GM12878 (cell line): Measurements from ENCODE around the gene MIPOL1. TPM values are rescaled to one million over a fixed set of nuclear protein-coding genes. Genes with fewer than 3 reads are reported as not detected.

Experiments
- ATAC-seq: fragments of 200-7000 bp; cut with Tn5 transposase; 3 replicates; pipeline ENCODE4 v1.9.1; 2020; ENCODE audit warnings: mild to moderate bottlenecking, moderate library complexity
- BruUV-seq: library from RNA; stranded (reverse); fragments of 400-500 nt; replicated peaks from 2 replicates; lab custom pipeline; 2021; lab: Mats Ljungman, UMichigan
- CTCF ChIA-PET: fragments of 300-600 bp; sonication (Branson Sonifier 250); formaldehyde crosslinking; extraction: SDS; loops from one replicate; lab custom pipeline; 2021; ENCODE audit warnings: inconsistent platforms; lab: Yijun Ruan, JAX
- POLR2A ChIA-PET: fragments of 350-600 bp; formaldehyde crosslinking; extraction: SDS; loops from one replicate; lab custom pipeline; 2021; ENCODE audit warnings: inconsistent platforms; lab: Charles Lee
- RAD21 ChIA-PET: fragments of 300-600 bp; sonication (Branson Sonifier 250); formaldehyde crosslinking; loops from one replicate; lab custom pipeline; 2023; ENCODE audit warnings: antibody characterized with exemption; ENCODE audit not compliant: unreplicated experiment; lab: Charles Lee
- SMC1A ChIA-PET: fragments of 300-600 bp; sonication (Branson Sonifier 250); formaldehyde crosslinking; loops from one replicate; lab custom pipeline; 2023; ENCODE audit not compliant: unreplicated experiment, uncharacterized antibody; lab: Charles Lee
- DNase-seq: peaks from one replicate; pipeline ENCODE4 v3.0.0-alpha.2; 2011; ENCODE audit warnings: low read depth, low spot score
- FAIRE-seq: peaks from 3 replicates; lab custom pipeline; 2011; peaks lifted over from hg19 to GRCh38; lab: Jason Lieb, UNC
- H2AFZ ChIP-seq: 2 replicates; pipeline ENCODE4 v1.6.0; 2011; ENCODE audit warnings: low read depth, low read length, control low read depth; ENCODE audit not compliant: control insufficient read depth
- H3K27ac ChIP-seq: 2 replicates; pipeline ENCODE4 v1.5.1; 2011; ENCODE audit warnings: control low read depth; ENCODE audit not compliant: control insufficient read depth, insufficient read depth
- H3K27me3 ChIP-seq, 2 experiments: replicated peaks in 1 of 2; 2 replicates each; pipeline versions ENCODE4 v1.6.0 to v1.6.1; 2011; ENCODE audit warnings: low read length in 1 of 2; ENCODE audit not compliant: control insufficient read depth in 2 of 2, insufficient read depth in 2 of 2
- H3K36me3 ChIP-seq, 2 experiments: 2 replicates each; pipeline ENCODE4 v1.5.1; 2011; ENCODE audit warnings: low read length in 1 of 2; ENCODE audit not compliant: control insufficient read depth in 2 of 2, insufficient read depth in 2 of 2
- H3K4me1 ChIP-seq: 2 replicates; pipeline ENCODE4 v1.6.1; 2011; ENCODE audit warnings: mild to moderate bottlenecking, low read length, moderate library complexity, mixed read lengths; ENCODE audit not compliant: control insufficient read depth, insufficient read depth
- H3K4me2 ChIP-seq: 2 replicates; pipeline ENCODE4 v1.6.0; 2011; ENCODE audit warnings: control low read depth; ENCODE audit not compliant: control insufficient read depth, insufficient read depth
- H3K4me3 ChIP-seq: fragments of 200-600 bp; sonication (generic); 2 replicates; pipeline ENCODE4 v1.5.1; 2016
- H3K79me2 ChIP-seq: 2 replicates; pipeline ENCODE4 v1.6.0; 2011; ENCODE audit warnings: low read length; ENCODE audit not compliant: control insufficient read depth, insufficient read depth
- H3K9ac ChIP-seq: 2 replicates; pipeline ENCODE4 v1.8.0; 2011; ENCODE audit warnings: low read length, control low read depth, mixed read lengths; ENCODE audit not compliant: control insufficient read depth, insufficient read depth
- H3K9me3 ChIP-seq: replicated peaks from 3 replicates; pipeline ENCODE4 v1.5.1; 2011; ENCODE audit warnings: mild to moderate bottlenecking, low read length; ENCODE audit not compliant: control insufficient read depth, insufficient read depth
- H4K20me1 ChIP-seq: 2 replicates; pipeline ENCODE4 v1.6.0; 2011; ENCODE audit not compliant: control insufficient read depth, insufficient read depth
- BCL3 ChIP-seq: IDR thresholded peaks from 2 replicates; pipeline ENCODE4 v1.6.1; 2011; ENCODE audit warnings: borderline replicate concordance, low read depth, mild to moderate bottlenecking, moderate library complexity, low read length; ENCODE audit not compliant: insufficient read depth, poor library complexity, severe bottlenecking
- BHLHE40 ChIP-seq, 2 experiments: fragments of 450-650 bp in 1 of 2; IDR thresholded peaks; 2 replicates each; pipeline ENCODE4 v1.6.1; 2011 to 2017; ENCODE audit warnings: low read depth in 2 of 2, borderline replicate concordance in 1 of 2, improper control_type of control experiment in 1 of 2, low read length in 1 of 2, mild to moderate bottlenecking in 1 of 2
- CBX3 ChIP-seq: fragments of 200-600 bp; sonication (generic); IDR thresholded peaks from 2 replicates; pipeline ENCODE4 v1.6.1; 2016; ENCODE audit warnings: low read depth, borderline replicate concordance
- CBX5 ChIP-seq: sonication (generic); IDR thresholded peaks from 2 replicates; pipeline ENCODE4 v1.6.1; 2016; ENCODE audit warnings: low read depth, moderate library complexity, mild to moderate bottlenecking, inconsistent platforms
- JUND ChIP-seq: IDR thresholded peaks from 2 replicates; pipeline ENCODE4 v1.6.1; 2012; ENCODE audit warnings: low read depth, mild to moderate bottlenecking, low read length, improper control_type of control experiment, moderate library complexity
- MXI1 ChIP-seq: fragments of 150-350 bp; IDR thresholded peaks from 2 replicates; pipeline ENCODE4 v1.6.1; 2011; ENCODE audit warnings: low read depth, mild to moderate bottlenecking, inconsistent platforms, low read length, improper control_type of control experiment
- NR2C2 ChIP-seq: IDR thresholded peaks from 2 replicates; pipeline ENCODE4 v1.6.1; 2011; ENCODE audit warnings: borderline replicate concordance, low read depth; ENCODE audit not compliant: control insufficient read depth, insufficient read length
- POLR2AphosphoS2 ChIP-seq: IDR thresholded peaks from 2 replicates; pipeline ENCODE4 v1.6.1; 2011; ENCODE audit warnings: low read depth, mild to moderate bottlenecking, low read length, improper control_type of control experiment, moderate library complexity
- REST ChIP-seq: IDR thresholded peaks from 2 replicates; pipeline ENCODE4 v1.6.1; 2012; ENCODE audit warnings: mild to moderate bottlenecking, low read depth, low read length
- RFX5 ChIP-seq: IDR thresholded peaks from 2 replicates; pipeline ENCODE4 v1.6.1; 2011; ENCODE audit warnings: low read depth, low read length, improper control_type of control experiment
- SMC3 ChIP-seq: IDR thresholded peaks from 2 replicates; pipeline ENCODE4 v1.6.1; 2011; ENCODE audit warnings: low read length, improper control_type of control experiment, borderline replicate concordance
- SP1 ChIP-seq: IDR thresholded peaks from one replicate; pipeline ENCODE4 v1.6.1; 2011; ENCODE audit warnings: low read depth, low read length
- SPI1 ChIP-seq: IDR thresholded peaks from 2 replicates; pipeline ENCODE4 v1.6.1; 2011; ENCODE audit warnings: low read depth, mild to moderate bottlenecking, low read length, moderate library complexity, borderline replicate concordance; ENCODE audit not compliant: insufficient read depth
- TAF1 ChIP-seq: IDR thresholded peaks from 2 replicates; pipeline ENCODE4 v1.6.1; 2011; ENCODE audit warnings: mild to moderate bottlenecking, low read depth, low read length, borderline replicate concordance
- WGBS: methylation state at CpG from one replicate; pipeline ENCODE4 v1.1.6; 2016; ENCODE audit warnings: low lambda C conversion rate; ENCODE audit not compliant: insufficient replicate concordance, insufficient coverage; ENCODE audit errors: missing lambda C conversion rate; 5-methylcytosine and 5-hydroxymethylcytosine counted together
- in situ Hi-C: fragments of 300-500 bp; cut with MboI; formaldehyde crosslinking; loops from 9 replicates; pipeline ENCODE4 v1.14.3; 2018; ENCODE audit warnings: mixed read lengths
- intact Hi-C: fragments of 100-400 bp; cut with micrococcal nuclease; formaldehyde crosslinking; loops from one replicate; pipeline ENCODE4 v1.14.2; 2022; ENCODE audit not compliant: unreplicated experiment
- polyA plus RNA-seq, 11 experiments: library from polyadenylated mRNA; depleted of rRNA in 4 of 11; unstranded in 6 of 11; stranded (reverse) in 5 of 11; fragments of >200 nt; fragmentation: Nextera tagmentation in 4 of 11; fragmentation: Illumina TruSeq in 1 of 11; extraction: Ambion mirVana in 4 of 11; extraction: Trizol in 1 of 11; gene quantifications; 1 replicate in 1 of 11; 2 replicates in 10 of 11; pipeline versions ENCODE4 v1.2.1 to v1.2.3, GENCODE V29; 2011 to 2016; ENCODE audit warnings: inconsistent platforms in 2 of 11, missing spikeins in 2 of 11, low read depth in 1 of 11
- total RNA-seq, 4 experiments: library from RNA; depleted of rRNA in 3 of 4; stranded (reverse); fragments of >200 nt in 3 of 4; fragmentation: Illumina TruSeq in 1 of 4; extraction: Trizol in 1 of 4; gene quantifications; 2 replicates each; pipeline versions ENCODE4 v1.2.1 to v1.2.3, GENCODE V29; 2013 to 2021

MIPOL1 gene
- total and polyA plus RNA-seq, 10 of the 15 experiments (the other 5 are each of a cell fraction or from before 2014, with no cell fraction given), result 0.06 TPM; not detected in 9

GRCh38 chr14:37584211-37585100 lies 386.7 kb downstream of the MIPOL1 start (continued):
- TF ChIP-seq MXI1 (no peak), TAF1 (no peak)

- Histone ChIP-seq H3K36me3 (no peaks in the 10 kb centered on the region), H3K79me2 (no peaks in the 10 kb centered on the region), H3K9me3 (no peaks in the 10 kb centered on the region; the same call in 2 of the 3 replicates), H3K27me3 (no peaks in the 10 kb centered on the region), H3K4me2 (no peak overlapping the region), H3K4me3 (no peak overlapping the region), H3K4me1 (no peaks in the 10 kb centered on the region), H3K9ac (no peak overlapping the region), H4K20me1 (no peaks in the 10 kb centered on the region), H3K27ac (no peak overlapping the region), H2AFZ (no peak overlapping the region)
- DNase-seq (no peak), ATAC-seq (no peak), FAIRE-seq (no peak)
- ChIA-PET POLR2A (no interaction called here), SMC1A (no interaction called here), RAD21 (no interaction called here), CTCF (no interaction called here)
- WGBS, result 49% methylated on average over 22 of the region's 23 CpGs
- no TSS peak for BruUV-seq
- intact Hi-C loops, result no loop called here
- in situ Hi-C loops, result no loop called here
- no peak for TF ChIP-seq RFX5
- no peak for TF ChIP-seq SPI1
- no peak for TF ChIP-seq CBX3
- TF ChIP-seq BHLHE40 (IDR thresholded peaks at IDR 0.05; ENCODE audit: borderline replicate concordance in 1 of 2, low read depth in 2 of 2, low read length in 1 of 2), result no peak
- no peak for TF ChIP-seq REST
- TF ChIP-seq POLR2AphosphoS2, result no peak
- no peak for TF ChIP-seq JUND
- TF ChIP-seq NR2C2, result no peak
- TF ChIP-seq BCL3, result no peak
- no peak for TF ChIP-seq SMC3
- TF ChIP-seq CBX5, result no peak
- no peak for TF ChIP-seq SP1
Observed at GRCh38 chr14:37585101-37585511, 387.4 kb downstream of the MIPOL1 start.
